CMK (cell line): ENCODE measurements around the gene GPR171.

Experiments
- DNase-seq: peaks from one replicate; pipeline ENCODE4 v3.0.0-alpha.2; 2010; ENCODE audit warnings: low read depth

GPR171 gene

GRCh38 chr3:151213881-151214280, 10.9 kb upstream of the GPR171 start:
- no peak for DNase-seq

- no peak for DNase-seq
These were observed 10.1 kb upstream of the GPR171 start for GRCh38 chr3:151213151-151213550.

GRCh38 chr3:151210676-151211381, 7.8 kb upstream of the GPR171 start:
- no peak for DNase-seq

DNA sequence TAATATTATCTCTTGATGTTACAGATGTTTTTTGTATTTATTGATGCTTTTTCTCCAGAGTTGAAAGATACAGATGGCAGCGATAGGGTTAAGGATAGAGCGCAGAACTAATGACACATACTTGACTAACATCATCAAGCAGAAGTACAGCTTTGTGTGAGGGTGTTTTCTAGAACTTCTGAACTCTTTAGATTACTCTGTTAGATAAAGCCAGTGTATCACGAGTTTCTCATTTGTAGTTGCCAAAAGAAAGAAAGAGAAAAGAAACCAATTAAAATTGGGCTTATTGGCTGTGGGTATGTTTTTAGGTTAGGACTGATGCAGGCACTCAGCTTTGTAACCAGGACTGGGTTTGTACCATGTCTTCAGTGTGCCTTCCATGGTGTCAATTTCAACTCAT, 6.6 kb upstream of the GPR171 start:
- no peak for DNase-seq

DNA sequence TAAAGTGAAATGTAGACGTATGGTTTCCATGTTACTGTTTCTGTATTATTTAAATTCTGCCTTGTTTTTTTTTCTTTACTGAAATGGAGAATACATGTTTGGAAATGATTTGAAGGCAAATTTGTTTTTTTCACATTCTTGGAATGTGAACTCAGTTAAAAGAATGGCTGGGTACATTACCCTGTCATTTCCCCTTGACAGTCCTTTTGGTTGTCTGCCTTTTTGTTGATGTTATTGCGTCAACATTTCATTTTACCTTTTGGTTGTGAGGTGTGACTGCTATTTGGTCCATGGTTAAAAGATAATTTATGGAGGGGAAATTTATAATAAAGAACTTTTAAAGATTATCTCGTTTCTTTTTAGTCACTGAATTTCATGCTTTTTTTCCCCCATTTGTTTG, 3.2 kb upstream of the GPR171 start:
- DNase-seq: no peak

- DNase-seq: no peak
These were observed 2.5 kb upstream of the GPR171 start for GRCh38 chr3:151205482-151205881.

DNA sequence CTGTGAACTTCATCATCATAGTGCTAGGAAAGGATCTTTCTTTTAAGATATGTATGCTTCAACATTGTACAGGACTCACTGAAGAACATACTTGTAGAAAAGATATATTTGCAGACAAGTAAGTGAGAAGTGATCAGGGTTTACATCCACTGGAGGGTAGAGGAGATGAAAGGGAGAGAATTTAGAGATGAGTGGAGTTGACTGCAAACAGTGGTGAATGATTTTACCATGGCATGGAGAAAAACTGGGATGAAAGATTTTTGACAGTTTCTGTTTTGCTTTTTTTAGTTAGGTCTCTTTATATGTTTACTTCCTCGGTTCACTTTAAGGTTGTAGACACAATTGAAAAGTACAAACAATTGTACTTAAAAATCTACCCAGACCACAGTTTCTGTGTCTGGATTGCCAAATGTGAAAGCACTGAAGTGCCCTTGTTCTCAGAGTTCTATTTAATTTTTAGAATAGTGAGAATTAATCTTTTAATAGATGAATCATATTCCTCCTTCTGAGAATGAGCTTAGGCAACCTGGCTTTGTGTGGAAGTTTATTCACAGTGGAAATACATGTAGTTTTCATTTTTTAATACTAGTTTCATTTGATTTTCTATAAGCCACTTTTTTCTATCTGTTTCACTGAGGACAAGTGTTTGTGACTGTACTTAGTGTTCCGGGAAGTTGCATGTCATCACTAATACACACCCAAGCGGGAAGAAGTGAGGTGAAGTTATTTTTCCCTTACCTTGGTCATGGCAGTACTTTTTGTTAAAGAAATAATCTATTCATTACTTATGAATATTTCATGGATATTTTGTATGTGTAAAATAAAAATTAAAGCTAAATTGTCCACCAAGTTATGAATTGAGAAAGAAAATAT, 1.8 kb upstream of the GPR171 start:
- no peak for DNase-seq

DNA sequence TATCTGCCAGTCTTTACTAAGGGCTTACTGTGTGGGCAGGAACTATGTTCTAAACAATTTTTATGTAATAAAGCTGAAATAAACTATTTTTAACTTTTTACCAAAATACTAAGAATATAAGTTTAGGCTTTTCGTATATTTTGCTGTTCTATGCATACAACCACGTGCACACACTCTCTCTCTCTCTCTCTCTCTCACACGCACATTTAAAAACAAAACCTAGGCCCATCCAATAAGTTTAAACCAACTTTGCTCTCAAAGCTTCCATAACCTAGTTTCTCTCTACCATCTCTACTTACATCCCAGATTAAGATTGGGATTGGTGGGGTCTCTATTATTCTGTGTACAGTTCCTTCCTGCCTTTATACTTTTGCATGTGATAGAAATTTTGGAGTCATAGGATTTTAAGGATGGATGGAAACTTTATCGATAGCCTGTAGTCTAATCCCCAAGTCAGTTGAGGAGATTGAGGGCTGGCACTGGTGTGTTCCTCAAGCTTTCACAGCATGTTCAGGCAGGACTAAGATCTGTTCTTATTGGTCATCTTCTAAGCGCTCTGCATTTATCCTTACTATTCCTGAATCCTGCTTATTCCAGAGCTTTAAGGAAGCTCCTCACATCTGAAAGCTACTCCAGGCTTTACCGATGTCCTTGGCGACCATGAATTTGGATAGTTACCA, 1.8 kb downstream of the GPR171 start:
- DNase-seq: no peak

DNA sequence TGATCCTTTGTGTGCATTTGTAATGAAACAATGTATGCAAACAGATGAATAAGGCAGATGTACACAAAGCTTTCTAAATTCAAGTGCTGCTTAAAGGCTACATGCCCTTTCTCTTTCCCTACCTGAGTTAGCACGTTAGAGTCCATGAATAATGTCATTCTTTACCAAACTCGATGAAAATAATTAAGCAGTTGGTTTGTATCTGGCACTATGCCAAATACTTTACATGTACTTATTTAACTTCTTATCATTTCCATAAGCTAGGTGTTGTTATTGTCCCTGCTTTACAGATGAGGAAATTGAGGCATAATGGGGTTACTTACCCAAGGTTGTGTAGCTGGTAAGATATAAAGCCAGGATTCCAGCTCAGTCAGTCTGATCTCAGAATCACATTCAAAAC, 2.4 kb downstream of the GPR171 start:
- no peak for DNase-seq

GRCh38 chr3:151199554-151200438, 3.2 kb downstream of the GPR171 start:
- DNase-seq: no peak

GRCh38 chr3:151198849-151199248, 4.2 kb downstream of the GPR171 start:
- DNase-seq: no peak

DNA sequence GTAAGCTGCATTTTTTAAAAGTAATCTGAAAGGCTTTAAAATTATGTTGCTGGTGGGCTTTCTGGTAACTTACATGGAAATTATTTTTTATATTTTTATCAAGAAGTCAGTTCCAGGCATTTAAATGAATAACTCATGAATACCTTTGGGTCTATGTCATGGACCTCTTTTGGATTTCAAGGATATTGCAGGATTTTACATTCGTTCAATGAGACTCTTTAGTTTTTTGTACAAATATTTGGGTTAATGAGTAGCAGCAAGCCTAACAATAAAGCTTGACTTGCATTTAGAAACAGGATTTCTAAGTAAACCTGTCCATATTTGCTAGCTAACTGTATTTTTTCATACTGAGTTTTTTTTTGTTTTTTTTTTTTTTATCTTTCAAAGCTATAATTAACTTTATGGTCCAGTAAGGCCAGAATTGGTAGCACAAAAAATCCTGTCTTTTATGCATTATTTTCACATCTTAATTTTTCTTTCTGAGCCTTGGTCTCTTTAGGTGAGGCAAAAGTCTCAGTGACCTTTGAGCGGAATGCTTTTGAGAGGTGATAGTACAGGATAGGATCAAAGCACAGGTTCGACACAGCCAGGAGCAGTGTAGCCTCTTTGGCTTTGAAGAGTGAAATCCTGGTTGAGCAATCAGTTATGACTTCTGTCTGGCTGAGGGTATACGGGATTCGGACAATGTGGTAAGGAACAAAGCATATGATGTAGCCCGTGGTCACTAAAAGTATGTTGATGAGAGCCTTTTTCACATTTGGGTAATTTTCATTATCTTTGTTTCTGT, 4.8 kb downstream of the GPR171 start:
- DNase-seq: no peak

GRCh38 chr3:151197228-151197627, 5.8 kb downstream of the GPR171 start:
- DNase-seq: no peak

GRCh38 chr3:151196434-151196833, 6.6 kb downstream of the GPR171 start:
- DNase-seq: no peak

- DNase-seq: no peak
These were observed 7.2 kb downstream of the GPR171 start for GRCh38 chr3:151195826-151196225.

DNA sequence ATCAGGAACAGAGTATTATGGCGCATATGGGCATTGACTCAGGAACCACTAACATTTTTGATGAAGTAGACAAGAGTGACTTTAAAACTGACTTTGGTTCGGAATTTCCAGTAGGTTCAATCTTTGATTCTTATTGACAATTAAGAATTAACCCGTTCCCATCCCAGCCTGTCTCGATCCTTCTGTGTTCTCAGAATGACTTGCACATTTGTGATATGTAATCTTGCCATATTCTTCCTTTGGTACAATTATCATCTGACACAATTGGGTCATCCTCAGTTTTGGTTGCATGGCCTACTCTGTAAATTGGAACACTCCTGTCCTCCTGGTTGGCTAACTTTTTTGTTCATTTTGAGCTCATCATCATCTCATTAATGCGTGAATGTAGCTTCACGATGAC, 10.5 kb downstream of the GPR171 start:
- DNase-seq: no peak

GRCh38 chr3:151191095-151191494, 11.9 kb downstream of the GPR171 start:
- DNase-seq: no peak

DNA sequence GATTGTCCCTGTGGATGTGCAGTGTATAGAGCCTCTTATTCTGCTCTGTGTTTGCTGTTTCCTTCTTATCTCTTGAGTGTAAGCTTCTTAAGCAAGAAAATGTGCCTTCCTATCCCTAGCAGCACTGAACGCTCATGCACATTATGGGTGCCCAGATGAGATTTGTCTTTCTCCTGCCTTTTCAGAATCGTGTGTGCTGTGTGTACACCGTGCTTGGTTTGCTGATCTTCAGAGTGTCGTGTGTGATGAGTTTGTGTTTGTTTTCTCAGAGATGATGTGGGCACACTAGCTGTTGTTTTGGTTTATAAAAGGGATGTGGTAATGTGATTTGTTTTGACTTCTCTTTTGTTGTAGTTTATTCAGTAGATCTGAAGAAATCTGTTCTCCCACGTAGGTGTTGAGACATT, 19.7 kb downstream of the GPR171 start:
- no peak for DNase-seq

DNA sequence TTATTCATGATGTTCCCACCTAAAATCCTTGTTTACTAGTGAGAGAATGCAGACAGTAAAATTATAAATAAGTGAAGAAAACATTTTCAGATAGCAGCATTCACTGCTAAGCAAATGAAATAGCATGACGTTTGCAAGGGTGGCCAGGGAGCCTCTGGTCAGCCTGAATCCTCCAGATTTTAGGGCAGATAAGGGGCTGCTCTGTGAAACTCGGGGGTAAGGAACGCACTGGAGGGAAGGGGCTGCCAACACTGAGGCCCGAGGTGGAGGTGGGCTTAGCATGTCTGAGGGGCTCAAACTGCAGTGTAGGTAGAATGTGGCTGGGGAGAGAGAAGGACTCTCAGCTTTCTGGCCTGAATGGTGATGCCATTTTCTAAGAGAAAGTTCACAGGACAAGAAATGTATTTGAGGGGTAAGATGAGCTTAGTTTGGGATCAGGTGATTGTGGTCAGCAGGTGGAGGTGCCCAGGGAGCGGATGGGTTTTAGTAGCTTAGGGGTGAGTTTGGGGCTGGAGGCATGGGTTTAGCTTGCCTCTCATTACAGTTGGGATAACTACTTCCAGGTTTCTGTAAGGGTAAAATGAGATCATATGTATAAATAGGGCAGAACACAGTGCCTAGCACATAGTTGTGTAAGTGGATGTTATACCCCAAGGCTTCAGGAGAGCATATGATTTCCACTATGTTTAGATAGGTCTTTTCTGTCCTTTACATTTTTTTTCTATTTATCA, 20.5 kb downstream of the GPR171 start:
- DNase-seq: no peak

- DNase-seq: no peak
These were observed 24.7 kb downstream of the GPR171 start for GRCh38 chr3:151178208-151178845.
